HepG2 (cell line): Measurements from ENCODE around the gene ZNF526. TPM values are rescaled to one million over a fixed set of nuclear protein-coding genes. Genes with fewer than 3 reads are reported as not detected.

Experiments
- ARNT2 ChIP-seq: sonication (generic); formaldehyde crosslinking; IDR thresholded peaks from 2 replicates; pipeline ENCODE4 v1.8.0; 2022; ENCODE audit warnings: mild to moderate bottlenecking, low read depth, missing genetic modification reagents, moderate library complexity
- ATRX ChIP-seq: sonication (generic); formaldehyde crosslinking; IDR thresholded peaks from 2 replicates; pipeline ENCODE4 v1.4.0; 2020; ENCODE audit warnings: missing genetic modification reagents, borderline replicate concordance
- CHD4 ChIP-seq: fragments of 200-600 bp; sonication (generic); IDR thresholded peaks from 2 replicates; pipeline ENCODE4 v1.7.0; 2017; ENCODE audit warnings: mild to moderate bottlenecking, low read length, borderline replicate concordance
- FOXA3 ChIP-seq: IDR thresholded peaks from 2 replicates; pipeline ENCODE4 v1.6.1; 2016; ENCODE audit warnings: missing genetic modification reagents, missing compliant biosample characterization
- FOXK1 ChIP-seq: sonication (generic); formaldehyde crosslinking; IDR thresholded peaks from 2 replicates; pipeline ENCODE4 v1.4.0; 2020; ENCODE audit warnings: low read depth, missing genetic modification reagents, borderline replicate concordance
- HCFC1 ChIP-seq: fragments of 150-350 bp; IDR thresholded peaks from 2 replicates; pipeline ENCODE4 v1.6.1; 2014; ENCODE audit warnings: low read depth, low read length
- KLF15 ChIP-seq: sonication (generic); formaldehyde crosslinking; IDR thresholded peaks from 2 replicates; pipeline ENCODE4 v1.8.1; 2023; ENCODE audit warnings: borderline replicate concordance, mild to moderate bottlenecking, inconsistent platforms, missing genetic modification reagents, mixed read lengths
- MED1 ChIP-seq: sonication (generic); formaldehyde crosslinking; IDR thresholded peaks from 2 replicates; pipeline ENCODE4 v1.4.0; 2020; ENCODE audit warnings: missing genetic modification reagents
- MEIS2 ChIP-seq: sonication (generic); formaldehyde crosslinking; IDR thresholded peaks from 2 replicates; pipeline ENCODE4 v1.9.0; 2021; ENCODE audit warnings: mild to moderate bottlenecking, missing genetic modification reagents
- NFYB ChIP-seq: sonication (generic); formaldehyde crosslinking; IDR thresholded peaks from 2 replicates; pipeline ENCODE4 v1.4.0; 2020; ENCODE audit warnings: missing genetic modification reagents
- NFYC ChIP-seq: IDR thresholded peaks from 2 replicates; pipeline ENCODE4 v1.6.1; 2016; ENCODE audit warnings: missing genetic modification reagents, missing compliant biosample characterization
- POLR2A ChIP-seq, 2 experiments: IDR thresholded peaks; 2 replicates each; pipeline ENCODE4 v1.6.1; 2011; ENCODE audit warnings: low read depth in 2 of 2, low read length in 2 of 2, mild to moderate bottlenecking in 1 of 2, moderate library complexity in 1 of 2; ENCODE audit not compliant: insufficient read depth in 1 of 2
- POLR2AphosphoS2 ChIP-seq: IDR thresholded peaks from 2 replicates; pipeline ENCODE4 v1.6.1; 2011; ENCODE audit warnings: low read depth, low read length, improper control_type of control experiment
- PRMT3 ChIP-seq: sonication (generic); formaldehyde crosslinking; IDR thresholded peaks from 2 replicates; pipeline ENCODE4 v1.8.1; 2022; ENCODE audit warnings: low read depth, mild to moderate bottlenecking, moderate library complexity, missing genetic modification reagents, borderline replicate concordance
- SIN3B ChIP-seq: fragments of 150-350 bp; IDR thresholded peaks from 2 replicates; pipeline ENCODE4 v1.6.1; 2014; ENCODE audit warnings: low read length
- SNAPC2 ChIP-seq: sonication (generic); formaldehyde crosslinking; IDR thresholded peaks from 2 replicates; pipeline ENCODE4 v1.8.1; 2022; ENCODE audit warnings: mild to moderate bottlenecking, missing genetic modification reagents
- SPEN ChIP-seq: sonication (generic); formaldehyde crosslinking; IDR thresholded peaks from 2 replicates; pipeline ENCODE4 v1.5.1; 2020; ENCODE audit warnings: low read depth, mild to moderate bottlenecking, missing genetic modification reagents
- TBP ChIP-seq: sonication (generic); formaldehyde crosslinking; IDR thresholded peaks from 2 replicates; pipeline ENCODE4 v1.5.0; 2020; ENCODE audit warnings: missing genetic modification reagents
- YEATS4 ChIP-seq: sonication (generic); formaldehyde crosslinking; IDR thresholded peaks from 2 replicates; pipeline ENCODE4 v1.4.0; 2020; ENCODE audit warnings: missing genetic modification reagents, borderline replicate concordance
- ZBTB20 ChIP-seq: sonication (generic); formaldehyde crosslinking; IDR thresholded peaks from 2 replicates; pipeline ENCODE4 v1.8.1; 2023; ENCODE audit warnings: missing genetic modification reagents, low read depth, mild to moderate bottlenecking, borderline replicate concordance
- ZFP36L1 ChIP-seq: sonication (generic); formaldehyde crosslinking; IDR thresholded peaks from 2 replicates; pipeline ENCODE4 v1.8.0; 2022; ENCODE audit warnings: mild to moderate bottlenecking, missing genetic modification reagents, moderate library complexity
- ZFP62 ChIP-seq: sonication (generic); formaldehyde crosslinking; IDR thresholded peaks from 2 replicates; pipeline ENCODE4 v1.4.0; 2020; ENCODE audit warnings: missing genetic modification reagents
- ZMAT3 ChIP-seq: sonication (generic); formaldehyde crosslinking; conservative IDR thresholded peaks from 2 replicates; pipeline ENCODE4 v1.7.0; 2021; ENCODE audit warnings: missing genetic modification reagents
- ZNF33B ChIP-seq: sonication (generic); formaldehyde crosslinking; IDR thresholded peaks from 2 replicates; pipeline ENCODE4 v1.5.1; 2020; ENCODE audit warnings: mild to moderate bottlenecking, missing genetic modification reagents
- ZNF570 ChIP-seq: sonication (generic); formaldehyde crosslinking; IDR thresholded peaks from 2 replicates; pipeline ENCODE4 v1.4.0; 2020; ENCODE audit warnings: mild to moderate bottlenecking, missing genetic modification reagents, borderline replicate concordance
- ZSCAN25 ChIP-seq: sonication (generic); formaldehyde crosslinking; IDR thresholded peaks from 2 replicates; pipeline ENCODE4 v1.8.0; 2022; ENCODE audit warnings: mild to moderate bottlenecking, missing genetic modification reagents
- polyA plus RNA-seq, 8 experiments: library from polyadenylated mRNA; depleted of rRNA in 3 of 8; stranded (reverse) in 7 of 8; unstranded in 1 of 8; fragments of >200 nt; fragmentation: Illumina TruSeq in 4 of 8; extraction: Trizol in 4 of 8; gene quantifications; 2 replicates each; pipeline versions ENCODE4 v1.2.1 to v1.2.3, GENCODE V29; 2011 to 2016; ENCODE audit warnings: low read depth in 4 of 8, missing spikeins in 1 of 8, mixed read lengths in 1 of 8; ENCODE audit not compliant: insufficient read depth in 1 of 8
- total RNA-seq, 5 experiments: library from RNA; depleted of rRNA; stranded (reverse); fragments of >200 nt; fragmentation: Illumina TruSeq; extraction: Trizol; gene quantifications; 2 replicates each; pipeline ENCODE4 v1.2.3, GENCODE V29; 2016; ENCODE audit warnings: low read depth in 1 of 5
- TF ChIP-seq, protein P1 (sequence below): sonication (generic); formaldehyde crosslinking; IDR thresholded peaks from 2 replicates; pipeline ENCODE4 v1.4.0; 2020; ENCODE audit warnings: missing genetic modification reagents
- TF ChIP-seq, protein P2 (sequence below): fragments of 450-650 bp; IDR thresholded peaks from 2 replicates; pipeline ENCODE4 v1.6.1; 2016

Gene ZNF526
- total and polyA plus RNA-seq, 2 of the 13 experiments (the other 11 are each of a cell fraction or from before 2014, with no cell fraction given), result 3.3 to 8.4 TPM

DNA sequence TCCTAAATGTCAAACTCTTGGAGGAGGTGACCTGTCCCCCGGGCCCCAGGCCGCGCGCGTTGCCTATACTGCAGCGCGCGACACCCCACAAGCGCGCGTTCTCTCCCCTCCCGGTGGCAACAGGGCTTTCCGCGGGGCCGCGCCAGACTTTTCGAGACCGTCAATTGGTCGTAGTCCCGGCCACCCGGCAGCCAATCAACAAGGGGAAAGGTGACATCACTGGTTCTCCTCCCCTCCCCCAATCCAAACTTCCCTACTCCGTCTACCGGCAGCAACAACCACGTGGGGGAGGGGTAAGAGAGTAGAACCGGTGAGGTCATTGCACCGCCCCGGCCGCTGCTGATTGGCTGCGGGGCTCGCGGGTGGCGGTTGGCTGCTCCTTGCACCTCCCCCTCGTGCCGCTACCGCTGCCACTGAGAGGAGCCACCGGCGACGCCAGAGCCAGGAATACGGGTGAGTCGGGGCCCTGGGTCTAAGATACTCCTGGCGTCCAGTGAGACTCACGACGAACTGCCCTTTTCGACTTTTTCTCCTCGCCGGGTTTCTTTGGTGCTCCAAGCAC lies 48.1 kb downstream of the ZNF526 start (continued):
- TF ChIP-seq ATRX (CRISPR knock-in tag) (no peak), POLR2A (IDR thresholded peaks at IDR 0.05; ENCODE audit: insufficient read depth in 1 of 2, low read depth in 2 of 2, low read length in 2 of 2) (peak; percentile 45 to 79; a peak in 3 of 4 replicates), ZBTB20 (CRISPR knock-in tag) (no peak; the same call in 1 of the 2 replicates), NFYB (peak; percentile 44), TBP (no peak), SIN3B (peak; percentile 45), ZFP36L1 (peak; percentile 72; the same call in 1 of the 2 replicates), ARNT2 (CRISPR knock-in tag) (no peak), HCFC1 (no peak), POLR2AphosphoS2 (0 out of 2 replicates have a peak, but pooled peaks have one; percentile 48), CHD4 (peak; percentile 33; the same call in 1 of the 2 replicates), YEATS4 (peak; percentile 44; the same call in 1 of the 2 replicates), ZFP62 (CRISPR knock-in tag) (no peak), KLF15 (CRISPR knock-in tag) (peak; percentile 54; the same call in 1 of the 2 replicates), ZNF570 (CRISPR knock-in tag) (no peak), ZMAT3 (CRISPR knock-in tag) (peak; percentile 91; the same call in 1 of the 2 replicates), ZNF33B (no peak; the same call in 1 of the 2 replicates), MED1 (peak; percentile 72), SNAPC2 (peak; percentile 52; the same call in 1 of the 2 replicates), MEIS2 (CRISPR knock-in tag) (no peak), SPEN (peak; percentile 64; the same call in 1 of the 2 replicates), NFYC (CRISPR knock-in tag) (peak; percentile 57), FOXK1 (peak; percentile 56), PRMT3 (CRISPR knock-in tag) (no peak), FOXA3 (CRISPR knock-in tag) (peak; percentile 69; the same call in 1 of the 2 replicates), ZSCAN25 (CRISPR knock-in tag) (peak; percentile 54; the same call in 1 of the 2 replicates)
- TF ChIP-seq, protein P1, sequence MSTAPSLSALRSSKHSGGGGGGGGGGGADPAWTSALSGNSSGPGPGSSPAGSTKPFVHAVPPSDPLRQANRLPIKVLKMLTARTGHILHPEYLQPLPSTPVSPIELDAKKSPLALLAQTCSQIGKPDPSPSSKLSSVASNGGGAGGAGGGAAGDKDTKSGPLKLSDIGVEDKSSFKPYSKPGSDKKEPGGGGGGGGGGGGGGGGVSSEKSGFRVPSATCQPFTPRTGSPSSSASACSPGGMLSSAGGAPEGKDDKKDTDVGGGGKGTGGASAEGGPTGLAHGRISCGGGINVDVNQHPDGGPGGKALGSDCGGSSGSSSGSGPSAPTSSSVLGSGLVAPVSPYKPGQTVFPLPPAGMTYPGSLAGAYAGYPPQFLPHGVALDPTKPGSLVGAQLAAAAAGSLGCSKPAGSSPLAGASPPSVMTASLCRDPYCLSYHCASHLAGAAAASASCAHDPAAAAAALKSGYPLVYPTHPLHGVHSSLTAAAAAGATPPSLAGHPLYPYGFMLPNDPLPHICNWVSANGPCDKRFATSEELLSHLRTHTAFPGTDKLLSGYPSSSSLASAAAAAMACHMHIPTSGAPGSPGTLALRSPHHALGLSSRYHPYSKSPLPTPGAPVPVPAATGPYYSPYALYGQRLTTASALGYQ (CRISPR knock-in tag), result no peak; the same call in 1 of the 2 replicates
- TF ChIP-seq, protein P2, sequence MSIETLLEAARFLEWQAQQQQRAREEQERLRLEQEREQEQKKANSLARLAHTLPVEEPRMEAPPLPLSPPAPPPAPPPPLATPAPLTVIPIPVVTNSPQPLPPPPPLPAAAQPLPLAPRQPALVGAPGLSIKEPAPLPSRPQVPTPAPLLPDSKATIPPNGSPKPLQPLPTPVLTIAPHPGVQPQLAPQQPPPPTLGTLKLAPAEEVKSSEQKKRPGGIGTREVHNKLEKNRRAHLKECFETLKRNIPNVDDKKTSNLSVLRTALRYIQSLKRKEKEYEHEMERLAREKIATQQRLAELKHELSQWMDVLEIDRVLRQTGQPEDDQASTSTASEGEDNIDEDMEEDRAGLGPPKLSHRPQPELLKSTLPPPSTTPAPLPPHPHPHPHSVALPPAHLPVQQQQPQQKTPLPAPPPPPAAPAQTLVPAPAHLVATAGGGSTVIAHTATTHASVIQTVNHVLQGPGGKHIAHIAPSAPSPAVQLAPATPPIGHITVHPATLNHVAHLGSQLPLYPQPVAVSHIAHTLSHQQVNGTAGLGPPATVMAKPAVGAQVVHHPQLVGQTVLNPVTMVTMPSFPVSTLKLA, result peak; percentile 89
